Chondrocyte (in vitro differentiated cells): ENCODE measurements around the gene TARDBP. TPM values are rescaled to one million over a fixed set of nuclear protein-coding genes. Genes with fewer than 3 reads are reported as not detected.
"Not testable (repeated sequence)": the region's sequence is repeated elsewhere in the genome, so short reads cannot be mapped to it uniquely, and the experiment has no call there.

Experiments used
- DNase-seq: peaks from one replicate; pipeline ENCODE4 v3.0.0; 2021; ENCODE audit warnings: mixed read lengths, low spot score
- H3K27ac Mint-ChIP-seq: one replicate; pipeline ENCODE4 v1.8.0; 2021; ENCODE audit warnings: mild to moderate bottlenecking, moderate library complexity, mixed read lengths; ENCODE audit not compliant: unreplicated experiment
- H3K27me3 Mint-ChIP-seq: 2 replicates; pipeline ENCODE4 v1.8.0; 2021; ENCODE audit warnings: low read depth, mixed read lengths
- H3K36me3 Mint-ChIP-seq: 2 replicates; pipeline ENCODE4 v1.8.0; 2021; ENCODE audit warnings: low read depth, mixed read lengths
- H3K4me1 Mint-ChIP-seq: 2 replicates; pipeline ENCODE4 v1.8.0; 2021; ENCODE audit warnings: low read depth, mild to moderate bottlenecking, mixed read lengths
- H3K4me3 Mint-ChIP-seq: one replicate; pipeline ENCODE4 v1.8.0; 2021; ENCODE audit warnings: mild to moderate bottlenecking, moderate library complexity, mixed read lengths; ENCODE audit not compliant: unreplicated experiment
- H3K9me3 Mint-ChIP-seq: 2 replicates; pipeline ENCODE4 v1.8.0; 2021; ENCODE audit warnings: low read depth, mixed read lengths
- CTCF ChIP-seq: fragments of 200-600 bp; sonication (generic); IDR thresholded peaks from 2 replicates; pipeline ENCODE4 v1.5.0; 2021; ENCODE audit warnings: antibody characterized with exemption, mild to moderate bottlenecking, moderate library complexity
- total RNA-seq: library from RNA; stranded (reverse); gene quantifications from 3 replicates; pipeline ENCODE4 v1.2.1, GENCODE V29; 2021

Gene TARDBP
- total RNA-seq, 1 donor from 2014 or later: 103 TPM

- Mint-ChIP-seq H3K4me1 (no peaks in the 10 kb centered on the region), H3K27ac (no peak overlapping the region), H3K27me3 (peaks cover 19% of the 10 kb centered on the region), H3K36me3 (peaks cover 2% of the 10 kb centered on the region), H3K9me3 (no peaks in the 10 kb centered on the region), H3K4me3 (no peak overlapping the region)
- DNase-seq: no peak
- TF ChIP-seq CTCF: no peak
Observed at GRCh38 chr1:10989095-10989494, 23.4 kb upstream of the TARDBP start.

DNA sequence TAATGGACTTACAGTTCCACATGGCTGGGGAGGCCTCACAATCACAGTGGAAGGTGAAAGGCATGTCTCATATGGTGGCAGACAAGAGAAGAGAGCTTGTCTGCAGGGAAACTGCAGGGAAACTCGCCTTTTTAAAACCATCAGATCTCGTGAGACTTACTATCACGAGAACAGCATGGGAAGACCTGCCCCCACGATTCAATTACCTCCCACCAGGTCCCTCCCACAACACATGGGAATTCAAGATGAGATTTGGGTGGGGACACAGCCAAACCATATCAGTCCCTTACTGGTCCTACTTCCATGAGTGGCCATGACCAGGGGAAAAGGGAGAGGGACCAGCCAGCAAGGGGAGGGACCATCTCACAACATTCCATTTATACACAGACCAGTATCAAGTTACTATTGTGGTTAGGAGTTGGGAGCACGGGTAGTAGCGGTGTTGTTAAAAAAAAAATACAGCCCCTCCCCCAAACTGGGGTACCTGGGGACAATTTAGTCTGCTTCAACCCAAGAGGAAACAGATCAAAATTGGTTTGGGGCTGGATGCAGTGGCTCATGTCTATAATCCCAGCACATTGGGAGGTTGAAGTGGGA, 22.4 kb upstream of the TARDBP start:
- H3K27ac Mint-ChIP-seq, H3K4me1 Mint-ChIP-seq, H3K36me3 Mint-ChIP-seq, DNase-seq, H3K9me3 Mint-ChIP-seq, H3K4me3 Mint-ChIP-seq: not testable (repeated sequence)
- H3K27me3 Mint-ChIP-seq: peaks cover 19% of the 10 kb centered on the region

DNA sequence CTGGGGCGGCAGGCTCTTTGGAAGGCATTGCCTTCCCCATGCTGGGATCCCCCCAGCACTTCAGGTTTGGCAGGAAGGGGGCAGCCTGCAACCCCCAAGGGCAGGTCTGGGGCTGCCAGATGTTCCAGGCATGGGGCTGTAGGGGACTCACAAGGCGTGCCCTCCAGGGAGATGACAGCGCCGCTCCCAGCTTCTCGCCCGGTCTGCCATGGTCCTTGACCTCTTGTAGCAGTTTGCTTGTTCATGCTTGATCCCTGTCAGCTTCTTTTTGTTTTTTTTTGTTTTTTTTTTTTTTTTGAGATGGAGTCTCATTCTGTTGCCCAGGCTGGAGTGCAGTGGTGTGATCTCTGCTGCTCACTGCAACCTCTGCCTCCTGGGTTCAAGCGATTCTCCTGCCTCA, 21.6 kb upstream of the TARDBP start:
- Mint-ChIP-seq H3K9me3 (no peaks in the 10 kb centered on the region), H3K36me3 (peaks cover 2% of the 10 kb centered on the region), H3K4me3 (no peak overlapping the region), H3K4me1 (no peaks in the 10 kb centered on the region), H3K27ac (no peak overlapping the region), H3K27me3 (peaks cover 17% of the 10 kb centered on the region)
- no peak for TF ChIP-seq CTCF
- DNase-seq: no peak

DNA sequence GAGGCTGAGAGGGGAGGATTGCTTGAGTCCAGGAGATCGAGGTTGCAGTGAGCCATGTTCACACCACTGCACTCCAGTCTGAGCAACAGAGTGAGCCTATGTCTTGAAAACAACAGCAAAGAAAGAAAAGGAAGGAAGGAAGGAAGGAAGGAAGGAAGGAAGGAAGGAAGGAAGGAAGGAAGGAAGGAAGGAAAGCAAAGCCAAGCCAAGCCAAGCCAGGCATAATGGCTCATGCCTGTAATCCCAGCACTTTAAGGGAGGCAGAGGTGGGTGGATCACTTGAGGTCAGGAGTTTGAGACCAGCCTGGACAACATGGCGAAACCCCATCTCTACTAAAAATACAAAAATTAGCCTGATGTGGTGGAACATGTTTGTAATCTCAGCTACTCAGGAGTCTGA, 20.4 kb upstream of the TARDBP start:
- not testable (repeated sequence) for H3K36me3 Mint-ChIP-seq

DNA sequence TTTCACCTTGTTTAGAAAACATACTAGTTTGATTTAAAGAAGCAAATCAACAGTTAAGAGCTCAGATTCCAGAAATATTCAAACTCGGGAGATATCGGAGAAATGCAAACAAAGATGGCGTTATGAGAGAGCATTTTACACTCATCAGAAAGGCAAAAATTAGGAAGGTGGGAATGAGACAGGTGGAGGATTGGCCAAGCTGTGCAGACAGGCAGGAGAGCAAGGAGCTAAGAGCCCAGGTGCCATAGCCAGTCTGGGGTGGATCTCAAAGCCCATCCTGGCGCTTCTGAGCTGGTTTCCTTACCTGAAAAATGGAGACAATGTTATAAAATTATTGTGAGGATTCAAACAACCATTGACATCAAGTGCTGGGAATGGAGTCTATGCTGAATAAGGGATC, 19.6 kb upstream of the TARDBP start:
- no peak for DNase-seq
- H3K27ac Mint-ChIP-seq: no peak overlapping the region
- no peak overlapping the region for H3K4me3 Mint-ChIP-seq
- H3K36me3 Mint-ChIP-seq: no peaks in the 10 kb centered on the region
- H3K4me1 Mint-ChIP-seq: no peaks in the 10 kb centered on the region
- no peak for TF ChIP-seq CTCF
- H3K9me3 Mint-ChIP-seq: no peaks in the 10 kb centered on the region
- peaks cover 6% of the 10 kb centered on the region for H3K27me3 Mint-ChIP-seq

More for the DNA sequence above, 20.4 kb upstream of the TARDBP start:
- not testable (repeated sequence) for DNase-seq, H3K4me1 Mint-ChIP-seq, H3K9me3 Mint-ChIP-seq, H3K27ac Mint-ChIP-seq, H3K4me3 Mint-ChIP-seq
- peaks cover 12% of the 10 kb centered on the region for H3K27me3 Mint-ChIP-seq

DNA sequence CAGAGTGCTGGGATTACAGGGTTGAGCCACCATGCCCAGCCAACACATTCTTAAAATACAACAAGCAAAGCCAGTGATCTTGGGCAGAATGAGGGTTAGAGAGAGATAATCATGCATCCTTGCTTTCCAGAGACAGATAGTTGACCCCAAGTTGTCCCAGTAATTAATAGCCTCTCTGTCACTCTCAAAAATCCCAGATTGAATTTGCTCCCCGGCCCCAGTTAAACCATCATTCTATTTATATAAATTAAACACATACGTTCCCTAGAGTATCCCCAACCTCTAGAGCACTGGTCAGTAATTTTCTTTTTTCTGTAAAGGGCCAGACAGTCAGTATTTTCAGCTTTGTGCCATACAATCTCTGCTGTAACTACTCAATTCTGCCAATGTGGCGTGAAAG, 16.4 kb upstream of the TARDBP start:
- TF ChIP-seq CTCF: no peak
- Mint-ChIP-seq H3K4me3 (no peak overlapping the region), H3K27ac (no peak overlapping the region), H3K36me3 (no peaks in the 10 kb centered on the region), H3K4me1 (no peaks in the 10 kb centered on the region), H3K9me3 (peaks cover 5% of the 10 kb centered on the region), H3K27me3 (no peaks in the 10 kb centered on the region)
- DNase-seq: no peak
